ENCODE results near the gene EPYC.

The EPYC gene

GRCh38 chr12:90972226-90972625 is 32.5 kb downstream of the EPYC start:
- no peak overlapping the region for H3K9ac ChIP-seq (ENCODE audit: low read length)
- H3K4me3 ChIP-seq (ENCODE audit: low read depth, low read length): no peak overlapping the region
- H3K4me1 ChIP-seq (ENCODE audit: control insufficient read depth, insufficient read depth, low read length): 0 out of 2 replicates have a peak, but pooled peaks cover 4% of the 10 kb centered on the region
- no peak overlapping the region for H3K27ac ChIP-seq (ENCODE audit: low read depth, low read length)
- no peaks in the 10 kb centered on the region for H3K36me3 ChIP-seq (ENCODE audit: control insufficient read depth, insufficient read depth, low read length)
- H3K9me3 ChIP-seq (ENCODE audit: control insufficient read depth, insufficient read depth, low read depth, low read length): no peaks in the 10 kb centered on the region
- H3K27me3 ChIP-seq (ENCODE audit: control insufficient read depth, insufficient read depth, low read length): no peaks in the 10 kb centered on the region

GRCh38 chr12:90970911-90971310 is 33.9 kb downstream of the EPYC start:
- H3K9me3 ChIP-seq (ENCODE audit: control insufficient read depth, insufficient read depth, low read depth, low read length): no peaks in the 10 kb centered on the region
- no peaks in the 10 kb centered on the region for H3K27me3 ChIP-seq (ENCODE audit: control insufficient read depth, insufficient read depth, low read length)
- H3K4me3 ChIP-seq (ENCODE audit: low read depth, low read length): no peak overlapping the region
- H3K27ac ChIP-seq (ENCODE audit: low read depth, low read length): no peak overlapping the region
- no peaks in the 10 kb centered on the region for H3K36me3 ChIP-seq (ENCODE audit: control insufficient read depth, insufficient read depth, low read length)
- H3K9ac ChIP-seq (ENCODE audit: low read length): no peak overlapping the region
- 0 out of 2 replicates have a peak, but pooled peaks cover 4% of the 10 kb centered on the region for H3K4me1 ChIP-seq (ENCODE audit: control insufficient read depth, insufficient read depth, low read length)

GRCh38 chr12:90970471-90970870 is 34.3 kb downstream of the EPYC start:
- Histone ChIP-seq H3K9me3 (ENCODE audit: control insufficient read depth, insufficient read depth, low read depth, low read length) (no peaks in the 10 kb centered on the region), H3K27me3 (ENCODE audit: control insufficient read depth, insufficient read depth, low read length) (no peaks in the 10 kb centered on the region), H3K4me3 (ENCODE audit: low read depth, low read length) (no peak overlapping the region), H3K27ac (ENCODE audit: low read depth, low read length) (no peak overlapping the region), H3K9ac (ENCODE audit: low read length) (no peak overlapping the region), H3K36me3 (ENCODE audit: control insufficient read depth, insufficient read depth, low read length) (no peaks in the 10 kb centered on the region), H3K4me1 (ENCODE audit: control insufficient read depth, insufficient read depth, low read length) (0 out of 2 replicates have a peak, but pooled peaks cover 4% of the 10 kb centered on the region)

- Histone ChIP-seq H3K9me3 (ENCODE audit: control insufficient read depth, insufficient read depth, low read depth, low read length) (no peaks in the 10 kb centered on the region), H3K4me1 (ENCODE audit: control insufficient read depth, insufficient read depth, low read length) (0 out of 2 replicates have a peak, but pooled peaks cover 4% of the 10 kb centered on the region), H3K4me3 (ENCODE audit: low read depth, low read length) (no peak overlapping the region), H3K27ac (ENCODE audit: low read depth, low read length) (no peak overlapping the region), H3K27me3 (ENCODE audit: control insufficient read depth, insufficient read depth, low read length) (no peaks in the 10 kb centered on the region), H3K36me3 (ENCODE audit: control insufficient read depth, insufficient read depth, low read length) (no peaks in the 10 kb centered on the region), H3K9ac (ENCODE audit: low read length) (no peak overlapping the region)
Measured at GRCh38 chr12:90969851-90970250, 34.9 kb downstream of the EPYC start.

GRCh38 chr12:90969346-90969745 is 35.4 kb downstream of the EPYC start:
- H3K9ac ChIP-seq (ENCODE audit: low read length): no peak overlapping the region
- H3K27me3 ChIP-seq (ENCODE audit: control insufficient read depth, insufficient read depth, low read length): no peaks in the 10 kb centered on the region
- H3K4me1 ChIP-seq (ENCODE audit: control insufficient read depth, insufficient read depth, low read length): 0 out of 2 replicates have a peak, but pooled peaks cover under 1% of the 10 kb centered on the region
- H3K27ac ChIP-seq (ENCODE audit: low read depth, low read length): no peak overlapping the region
- no peak overlapping the region for H3K4me3 ChIP-seq (ENCODE audit: low read depth, low read length)
- no peaks in the 10 kb centered on the region for H3K9me3 ChIP-seq (ENCODE audit: control insufficient read depth, insufficient read depth, low read depth, low read length)
- H3K36me3 ChIP-seq (ENCODE audit: control insufficient read depth, insufficient read depth, low read length): no peaks in the 10 kb centered on the region

GRCh38 chr12:90965204-90965603 is 39.6 kb downstream of the EPYC start:
- no peaks in the 10 kb centered on the region for H3K4me1 ChIP-seq (ENCODE audit: control insufficient read depth, insufficient read depth, low read length)
- no peaks in the 10 kb centered on the region for H3K9me3 ChIP-seq (ENCODE audit: control insufficient read depth, insufficient read depth, low read depth, low read length)
- H3K4me3 ChIP-seq (ENCODE audit: low read depth, low read length): no peak overlapping the region
- no peaks in the 10 kb centered on the region for H3K27me3 ChIP-seq (ENCODE audit: control insufficient read depth, insufficient read depth, low read length)
- H3K36me3 ChIP-seq (ENCODE audit: control insufficient read depth, insufficient read depth, low read length): no peaks in the 10 kb centered on the region
- no peak overlapping the region for H3K27ac ChIP-seq (ENCODE audit: low read depth, low read length)
- no peak overlapping the region for H3K9ac ChIP-seq (ENCODE audit: low read length)

GRCh38 chr12:90964616-90965015 is 40.2 kb downstream of the EPYC start:
- Histone ChIP-seq H3K4me3 (ENCODE audit: low read depth, low read length) (no peak overlapping the region), H3K9me3 (ENCODE audit: control insufficient read depth, insufficient read depth, low read depth, low read length) (no peaks in the 10 kb centered on the region), H3K27me3 (ENCODE audit: control insufficient read depth, insufficient read depth, low read length) (no peaks in the 10 kb centered on the region), H3K27ac (ENCODE audit: low read depth, low read length) (no peak overlapping the region), H3K9ac (ENCODE audit: low read length) (no peak overlapping the region), H3K36me3 (ENCODE audit: control insufficient read depth, insufficient read depth, low read length) (no peaks in the 10 kb centered on the region), H3K4me1 (ENCODE audit: control insufficient read depth, insufficient read depth, low read length) (no peaks in the 10 kb centered on the region)

GRCh38 chr12:90963946-90964345 is 40.8 kb downstream of the EPYC start:
- no peak overlapping the region for H3K4me3 ChIP-seq (ENCODE audit: low read depth, low read length)
- H3K27ac ChIP-seq (ENCODE audit: low read depth, low read length): no peak overlapping the region
- H3K9ac ChIP-seq (ENCODE audit: low read length): no peak overlapping the region
- H3K4me1 ChIP-seq (ENCODE audit: control insufficient read depth, insufficient read depth, low read length): no peaks in the 10 kb centered on the region
- H3K36me3 ChIP-seq (ENCODE audit: control insufficient read depth, insufficient read depth, low read length): no peaks in the 10 kb centered on the region
- no peaks in the 10 kb centered on the region for H3K27me3 ChIP-seq (ENCODE audit: control insufficient read depth, insufficient read depth, low read length)
- H3K9me3 ChIP-seq (ENCODE audit: control insufficient read depth, insufficient read depth, low read depth, low read length): no peaks in the 10 kb centered on the region

- H3K36me3 ChIP-seq (ENCODE audit: control insufficient read depth, insufficient read depth, low read length): no peaks in the 10 kb centered on the region
- no peak overlapping the region for H3K9ac ChIP-seq (ENCODE audit: low read length)
- H3K4me3 ChIP-seq (ENCODE audit: low read depth, low read length): no peak overlapping the region
- no peaks in the 10 kb centered on the region for H3K27me3 ChIP-seq (ENCODE audit: control insufficient read depth, insufficient read depth, low read length)
- H3K9me3 ChIP-seq (ENCODE audit: control insufficient read depth, insufficient read depth, low read depth, low read length): no peaks in the 10 kb centered on the region
- no peak overlapping the region for H3K27ac ChIP-seq (ENCODE audit: low read depth, low read length)
- H3K4me1 ChIP-seq (ENCODE audit: control insufficient read depth, insufficient read depth, low read length): no peaks in the 10 kb centered on the region
Measured at GRCh38 chr12:90961154-90961553, 43.6 kb downstream of the EPYC start.

GRCh38 chr12:90959538-90960139 is 45.1 kb downstream of the EPYC start:
- no peaks in the 10 kb centered on the region for H3K36me3 ChIP-seq (ENCODE audit: control insufficient read depth, insufficient read depth, low read length)
- H3K4me3 ChIP-seq (ENCODE audit: low read depth, low read length): no peak overlapping the region
- H3K9ac ChIP-seq (ENCODE audit: low read length): no peak overlapping the region
- H3K9me3 ChIP-seq (ENCODE audit: control insufficient read depth, insufficient read depth, low read depth, low read length): no peaks in the 10 kb centered on the region
- H3K27me3 ChIP-seq (ENCODE audit: control insufficient read depth, insufficient read depth, low read length): no peaks in the 10 kb centered on the region
- H3K27ac ChIP-seq (ENCODE audit: low read depth, low read length): no peak overlapping the region
- no peaks in the 10 kb centered on the region for H3K4me1 ChIP-seq (ENCODE audit: control insufficient read depth, insufficient read depth, low read length)

GRCh38 chr12:90959032-90959431 is 45.7 kb downstream of the EPYC start:
- H3K27me3 ChIP-seq (ENCODE audit: control insufficient read depth, insufficient read depth, low read length): no peaks in the 10 kb centered on the region
- no peak overlapping the region for H3K27ac ChIP-seq (ENCODE audit: low read depth, low read length)
- H3K9me3 ChIP-seq (ENCODE audit: control insufficient read depth, insufficient read depth, low read depth, low read length): no peaks in the 10 kb centered on the region
- no peaks in the 10 kb centered on the region for H3K36me3 ChIP-seq (ENCODE audit: control insufficient read depth, insufficient read depth, low read length)
- no peaks in the 10 kb centered on the region for H3K4me1 ChIP-seq (ENCODE audit: control insufficient read depth, insufficient read depth, low read length)
- no peak overlapping the region for H3K9ac ChIP-seq (ENCODE audit: low read length)
- no peak overlapping the region for H3K4me3 ChIP-seq (ENCODE audit: low read depth, low read length)

All from HUES6 (cell line).